Cardiac muscle cell (in vitro differentiated cells and primary cell): ENCODE measurements around the gene EFHC2. TPM values are rescaled to one million over a fixed set of nuclear protein-coding genes. Genes with fewer than 3 reads are reported as not detected.
"Not testable (repeated sequence)": the region's sequence is repeated elsewhere in the genome, so short reads cannot be mapped to it uniquely, and the experiment has no call there.

Experiments
- DNase-seq, 2 donors: peaks; one replicate each; pipeline versions ENCODE4 v3.0.0 to v3.0.0-alpha.2; 2010 to 2017; ENCODE audit warnings: low read depth in 1 of 2, low spot score in 1 of 2
- H3K27ac ChIP-seq: fragments of 200-600 bp; sonication (generic); 2 replicates; pipeline ENCODE4 v1.5.1; 2016
- H3K27me3 ChIP-seq: fragments of 200-600 bp; sonication (generic); 2 replicates; pipeline ENCODE4 v1.6.0; 2016; ENCODE audit warnings: control low read depth
- H3K36me3 ChIP-seq: fragments of 200-600 bp; sonication (generic); 2 replicates; pipeline ENCODE4 v1.5.1; 2016; ENCODE audit warnings: control low read depth
- H3K4me1 ChIP-seq: fragments of 200-600 bp; sonication (generic); 2 replicates; pipeline ENCODE4 v1.8.1; 2017; ENCODE audit warnings: low read depth, mild to moderate bottlenecking, mixed run types
- H3K4me3 ChIP-seq: fragments of 200-600 bp; sonication (generic); 2 replicates; pipeline ENCODE4 v1.5.1; 2016; ENCODE audit warnings: mild to moderate bottlenecking
- H3K9me3 ChIP-seq: fragments of 200-600 bp; sonication (generic); 2 replicates; pipeline ENCODE4 v1.5.1; 2017; ENCODE audit warnings: low read depth, mild to moderate bottlenecking, control low read depth
- CTCF ChIP-seq: IDR thresholded peaks from 2 replicates; pipeline ENCODE4 v1.5.1; 2012; ENCODE audit warnings: low read depth, mild to moderate bottlenecking, low read length
- polyA plus RNA-seq: library from polyadenylated mRNA; unstranded; fragments of >200 nt; fragmentation: Nextera tagmentation; extraction: Ambion mirVana; gene quantifications from 2 replicates; pipeline ENCODE4 v1.2.1, GENCODE V29; 2016
- total RNA-seq: library from RNA; depleted of rRNA; stranded (reverse); fragments of >200 nt; gene quantifications from 2 replicates; pipeline ENCODE4 v1.2.3, GENCODE V29; 2016

The EFHC2 gene
- total and polyA plus RNA-seq, 2 experiments from 2014 or later = 3.8 to 6.5 TPM

DNA sequence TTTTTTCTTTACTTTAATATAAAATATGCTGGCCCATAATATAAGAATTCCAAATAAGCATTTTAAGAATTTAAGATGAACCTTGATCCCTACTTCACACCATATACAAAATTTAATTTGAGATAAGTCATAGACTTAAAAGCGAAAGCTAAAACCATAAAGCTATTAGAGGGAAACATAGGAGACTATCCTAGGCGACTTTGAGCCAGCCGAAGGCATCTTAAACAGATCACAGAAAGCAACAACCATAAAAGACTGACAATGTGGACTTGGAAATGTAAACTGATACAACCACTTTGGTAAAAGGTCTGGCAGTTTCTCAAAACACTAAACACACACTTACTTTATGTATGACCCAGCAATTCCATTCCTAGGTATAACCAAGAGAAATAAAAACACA is 125.0 kb downstream of the EFHC2 start:
- TF ChIP-seq CTCF = no peak
- Histone ChIP-seq H3K27me3 (no peaks in the 10 kb centered on the region), H3K27ac (no peak overlapping the region), H3K4me1 (no peaks in the 10 kb centered on the region), H3K36me3 (no peaks in the 10 kb centered on the region), H3K4me3 (no peak overlapping the region), H3K9me3 (no peaks in the 10 kb centered on the region)
- no peak for DNase-seq

DNA sequence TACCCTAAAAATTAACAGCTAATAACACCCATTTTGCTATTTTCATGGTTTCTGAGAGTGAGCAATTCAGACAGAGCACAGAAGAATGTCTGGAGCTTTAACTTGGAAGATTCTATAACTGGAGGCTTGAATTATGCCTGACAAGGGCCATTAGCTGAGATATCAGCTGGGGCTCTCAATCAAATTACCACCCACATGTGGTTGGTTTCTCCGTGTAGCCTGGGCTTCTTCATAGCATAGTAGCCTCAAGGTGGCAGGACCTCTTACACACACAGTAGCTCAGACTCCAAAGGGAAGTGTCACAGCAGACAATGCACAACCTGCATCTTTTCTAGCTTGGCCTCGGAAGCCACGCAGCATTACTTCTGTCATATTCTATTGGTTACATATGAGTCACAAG is 127.3 kb downstream of the EFHC2 start:
- Histone ChIP-seq H3K27me3 (no peaks in the 10 kb centered on the region), H3K27ac (no peak overlapping the region), H3K9me3 (no peaks in the 10 kb centered on the region), H3K4me3 (no peak overlapping the region), H3K4me1 (no peaks in the 10 kb centered on the region), H3K36me3 (no peaks in the 10 kb centered on the region)
- no peak for DNase-seq
- no peak for TF ChIP-seq CTCF

- Histone ChIP-seq H3K27ac (no peak overlapping the region), H3K27me3 (no peaks in the 10 kb centered on the region), H3K4me3 (no peak overlapping the region), H3K4me1 (no peaks in the 10 kb centered on the region), H3K36me3 (no peaks in the 10 kb centered on the region), H3K9me3 (no peaks in the 10 kb centered on the region)
- DNase-seq = no peak
- TF ChIP-seq CTCF = no peak
These were observed 139.7 kb downstream of the EFHC2 start for GRCh38 chrX:44203791-44204190.

GRCh38 chrX:44202596-44202995 is 140.9 kb downstream of the EFHC2 start:
- no peaks in the 10 kb centered on the region for H3K4me1 ChIP-seq
- H3K36me3 ChIP-seq = no peaks in the 10 kb centered on the region
- H3K27ac ChIP-seq = no peak overlapping the region
- no peaks in the 10 kb centered on the region for H3K9me3 ChIP-seq
- DNase-seq = no peak
- no peak for TF ChIP-seq CTCF
- no peaks in the 10 kb centered on the region for H3K27me3 ChIP-seq
- no peak overlapping the region for H3K4me3 ChIP-seq

- TF ChIP-seq CTCF = no peak
- H3K9me3 ChIP-seq = peaks cover 3% of the 10 kb centered on the region
- no peaks in the 10 kb centered on the region for H3K27me3 ChIP-seq
- no peak overlapping the region for H3K4me3 ChIP-seq
- no peaks in the 10 kb centered on the region for H3K36me3 ChIP-seq
- H3K27ac ChIP-seq = no peak overlapping the region
- H3K4me1 ChIP-seq = no peaks in the 10 kb centered on the region
- no peak for DNase-seq
These were observed 154.4 kb downstream of the EFHC2 start for GRCh38 chrX:44189116-44189515.

DNA sequence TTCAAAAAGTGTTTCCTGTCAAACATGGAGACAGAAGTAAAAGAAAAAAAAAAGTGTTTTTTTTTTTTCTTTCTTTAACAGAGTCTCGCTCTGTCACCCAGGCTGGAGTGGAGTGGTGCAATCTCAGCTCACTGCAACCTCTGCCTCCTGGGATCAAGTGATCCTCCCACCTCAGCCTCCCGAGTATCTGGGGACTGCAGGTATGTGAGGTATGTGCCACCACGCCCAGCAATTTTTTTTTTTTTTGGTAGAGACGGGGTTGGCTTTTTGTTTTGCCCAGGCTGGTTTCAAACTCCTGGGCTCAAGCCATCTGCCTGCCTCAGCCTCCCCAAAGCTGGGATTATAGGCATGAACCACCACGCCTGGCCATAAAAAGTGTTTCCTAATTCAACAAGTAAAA is 155.6 kb downstream of the EFHC2 start:
- not testable (repeated sequence) for H3K27ac ChIP-seq, H3K4me1 ChIP-seq, H3K4me3 ChIP-seq, H3K9me3 ChIP-seq, H3K27me3 ChIP-seq, DNase-seq, H3K36me3 ChIP-seq
